Sigmoid colon (tissue), 4 donors: Measurements from ENCODE around the gene CNOT6.

Source experiments
- EP300 ChIP-seq, 4 donors: sonication (generic); formaldehyde crosslinking; IDR thresholded peaks; one replicate each; pipeline ENCODE4 v1.6.1; 2017; ENCODE audit warnings: antibody characterized with exemption in 4 of 4
- POLR2AphosphoS5 ChIP-seq, 4 donors: sonication (generic); formaldehyde crosslinking; IDR thresholded peaks; one replicate each; pipeline ENCODE4 v1.6.1; 2017; ENCODE audit warnings: antibody characterized with exemption in 4 of 4
- TF ChIP-seq, protein P1 (sequence below), 4 experiments: fragments of 450-650 bp in 3 of 4; fragments of 200-600 bp in 1 of 4; IDR thresholded peaks; one replicate each; pipeline ENCODE4 v1.5.1; 2016 to 2019; ENCODE audit warnings: antibody characterized with exemption in 4 of 4, mild to moderate bottlenecking in 3 of 4, moderate library complexity in 2 of 4

DNA sequence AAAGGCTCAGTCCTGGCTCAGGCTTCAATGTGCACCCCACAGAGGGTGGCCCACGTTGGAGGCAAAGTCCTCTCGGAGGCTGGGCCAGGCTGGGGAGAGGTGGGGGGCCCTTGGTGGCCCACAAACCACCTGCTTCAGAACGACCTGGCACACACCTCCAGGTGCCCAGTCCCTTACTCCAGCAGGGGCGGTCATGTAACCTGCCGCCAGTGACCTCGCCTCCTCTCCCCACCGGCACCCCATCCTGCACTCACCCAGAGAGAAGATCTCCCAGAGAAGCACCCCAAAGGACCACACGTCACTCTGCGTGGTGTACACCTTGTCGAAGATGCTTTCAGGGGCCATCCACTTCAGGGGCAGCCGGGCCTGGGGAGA lies 119.6 kb downstream of the CNOT6 start:
- TF ChIP-seq, protein P1, sequence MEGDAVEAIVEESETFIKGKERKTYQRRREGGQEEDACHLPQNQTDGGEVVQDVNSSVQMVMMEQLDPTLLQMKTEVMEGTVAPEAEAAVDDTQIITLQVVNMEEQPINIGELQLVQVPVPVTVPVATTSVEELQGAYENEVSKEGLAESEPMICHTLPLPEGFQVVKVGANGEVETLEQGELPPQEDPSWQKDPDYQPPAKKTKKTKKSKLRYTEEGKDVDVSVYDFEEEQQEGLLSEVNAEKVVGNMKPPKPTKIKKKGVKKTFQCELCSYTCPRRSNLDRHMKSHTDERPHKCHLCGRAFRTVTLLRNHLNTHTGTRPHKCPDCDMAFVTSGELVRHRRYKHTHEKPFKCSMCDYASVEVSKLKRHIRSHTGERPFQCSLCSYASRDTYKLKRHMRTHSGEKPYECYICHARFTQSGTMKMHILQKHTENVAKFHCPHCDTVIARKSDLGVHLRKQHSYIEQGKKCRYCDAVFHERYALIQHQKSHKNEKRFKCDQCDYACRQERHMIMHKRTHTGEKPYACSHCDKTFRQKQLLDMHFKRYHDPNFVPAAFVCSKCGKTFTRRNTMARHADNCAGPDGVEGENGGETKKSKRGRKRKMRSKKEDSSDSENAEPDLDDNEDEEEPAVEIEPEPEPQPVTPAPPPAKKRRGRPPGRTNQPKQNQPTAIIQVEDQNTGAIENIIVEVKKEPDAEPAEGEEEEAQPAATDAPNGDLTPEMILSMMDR (IDR thresholded peaks at IDR 0.05): no peak
- TF ChIP-seq EP300 (IDR thresholded peaks at IDR 0.05): no peak
- no peak for TF ChIP-seq POLR2AphosphoS5 (IDR thresholded peaks at IDR 0.05)
